ENCODE data around the gene BMPR1A. TPM values are rescaled to one million over a fixed set of nuclear protein-coding genes. Genes with fewer than 3 reads are reported as not detected.

Gene BMPR1A
- total and polyA plus RNA-seq, 2 of the 13 experiments (the other 11 are each of a cell fraction or from before 2014, with no cell fraction given), result 17.8 to 44.2 TPM

DNA sequence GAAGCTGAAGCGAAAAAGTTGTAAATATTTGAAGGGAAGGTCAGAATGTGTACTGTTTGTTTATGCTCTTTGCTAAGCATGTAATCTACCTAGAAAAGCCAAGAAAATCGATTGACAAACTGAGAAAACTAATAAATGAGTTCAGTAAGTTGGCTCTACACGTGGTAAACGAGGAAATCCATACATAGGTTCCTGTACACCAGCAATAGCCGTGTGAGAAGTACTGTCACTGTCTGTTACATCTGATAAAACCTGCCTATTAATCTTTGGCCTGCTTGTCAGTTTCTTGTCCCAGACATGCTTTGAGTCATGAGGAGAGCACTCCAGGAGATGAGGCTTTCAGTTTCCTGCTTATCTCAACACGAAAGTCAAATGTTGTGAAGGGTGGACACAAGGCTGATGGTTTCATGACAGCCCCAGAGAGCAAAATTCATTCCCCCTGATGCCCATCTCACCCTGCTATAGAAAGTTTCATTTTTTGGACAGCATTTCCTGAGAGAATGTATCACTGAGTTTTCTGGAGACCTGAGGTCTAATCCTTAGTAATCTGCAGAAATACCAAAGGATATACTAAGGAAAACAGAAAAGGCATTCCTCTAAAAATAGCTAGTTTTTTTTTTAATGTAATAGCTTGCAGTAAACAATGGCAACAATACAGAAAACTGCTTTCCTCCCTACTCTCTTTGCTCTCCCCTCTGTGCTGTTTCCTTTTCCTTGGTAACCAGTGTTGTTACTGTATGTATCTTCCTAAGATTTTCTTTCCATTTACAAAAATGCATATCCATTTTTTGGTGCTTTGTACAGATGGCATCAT, 18.8 kb downstream of the BMPR1A start (continued):
- TF ChIP-seq ZNF431 (CRISPR knock-in tag; IDR thresholded peaks at IDR 0.05; ENCODE audit: borderline replicate concordance, low read depth) (peak; percentile 35; the same call in 1 of the 2 replicates), ZBTB25 (CRISPR knock-in tag; IDR thresholded peaks at IDR 0.05) (no peak), ZNF552 (CRISPR knock-in tag; IDR thresholded peaks at IDR 0.05; ENCODE audit: borderline replicate concordance) (no peak), ZNF572 (CRISPR knock-in tag; IDR thresholded peaks at IDR 0.05) (no peak), ZBTB21 (CRISPR knock-in tag; IDR thresholded peaks at IDR 0.05) (no peak), GTF3A (CRISPR knock-in tag; conservative IDR thresholded peaks at IDR 0.05) (no peak), MEIS2 (CRISPR knock-in tag; IDR thresholded peaks at IDR 0.05) (peak; percentile 32; the same call in 1 of the 2 replicates), ZMAT5 (CRISPR knock-in tag; IDR thresholded peaks at IDR 0.05; ENCODE audit: borderline replicate concordance, low read depth) (no peak), SIN3A (IDR thresholded peaks at IDR 0.05; ENCODE audit: borderline replicate concordance, low read depth, low read length) (peak; percentile 89; the same call in 1 of the 2 replicates), REXO4 (CRISPR knock-in tag; IDR thresholded peaks at IDR 0.05; ENCODE audit: borderline replicate concordance) (no peak), MTF1 (CRISPR knock-in tag; IDR thresholded peaks at IDR 0.05) (no peak), MXI1 (IDR thresholded peaks at IDR 0.05; ENCODE audit: borderline replicate concordance, low read depth, low read length) (peak; percentile 90; the same call in 2 of the 3 replicates), ZNF468 (CRISPR knock-in tag; IDR thresholded peaks at IDR 0.05) (no peak), ZBTB40 (IDR thresholded peaks at IDR 0.05) (no peak), ZBTB40 (CRISPR knock-in tag; IDR thresholded peaks at IDR 0.05) (no peak)
- TF ChIP-seq, protein P1, sequence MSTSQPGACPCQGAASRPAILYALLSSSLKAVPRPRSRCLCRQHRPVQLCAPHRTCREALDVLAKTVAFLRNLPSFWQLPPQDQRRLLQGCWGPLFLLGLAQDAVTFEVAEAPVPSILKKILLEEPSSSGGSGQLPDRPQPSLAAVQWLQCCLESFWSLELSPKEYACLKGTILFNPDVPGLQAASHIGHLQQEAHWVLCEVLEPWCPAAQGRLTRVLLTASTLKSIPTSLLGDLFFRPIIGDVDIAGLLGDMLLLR (CRISPR knock-in tag; IDR thresholded peaks at IDR 0.05), result no peak
- TF ChIP-seq, protein P2, sequence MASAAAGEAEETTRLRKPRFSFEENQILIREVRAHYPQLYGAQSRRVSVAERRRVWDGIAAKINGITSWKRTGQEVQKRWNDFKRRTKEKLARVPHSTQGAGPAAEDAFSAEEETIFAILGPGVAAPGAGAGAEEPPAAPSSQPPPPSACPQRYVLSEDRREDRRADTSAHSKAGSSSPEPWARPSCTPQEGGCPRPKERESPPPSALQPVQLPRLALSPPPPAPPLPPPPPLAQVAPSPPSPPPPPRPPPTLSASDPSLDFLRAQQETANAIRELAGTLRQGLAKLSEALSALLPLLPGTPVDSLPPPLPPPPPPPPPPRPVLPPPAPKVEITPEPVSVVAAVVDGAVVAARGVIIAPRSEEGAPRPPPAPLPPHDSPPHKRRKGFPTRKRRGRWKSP (CRISPR knock-in tag; IDR thresholded peaks at IDR 0.05), result 0 out of 2 replicates have a peak, but pooled peaks have one; percentile 29

Measured in HepG2 (cell line).